K562 treated with DMSO at 1 percent for 24 hours (cell line): ENCODE data around the gene THEM5. TPM values are rescaled to one million over a fixed set of nuclear protein-coding genes. Genes with fewer than 3 reads are reported as not detected.

Source experiments
- total RNA-seq: library from RNA; unstranded; fragments of 300-600 nt; gene quantifications from 2 replicates; pipeline ENCODE4 v1.2.3, GENCODE V29; 2022; ENCODE audit warnings: low read depth; ENCODE audit not compliant: insufficient read depth

THEM5 gene
- not detected in 2 replicates for total RNA-seq

DNA sequence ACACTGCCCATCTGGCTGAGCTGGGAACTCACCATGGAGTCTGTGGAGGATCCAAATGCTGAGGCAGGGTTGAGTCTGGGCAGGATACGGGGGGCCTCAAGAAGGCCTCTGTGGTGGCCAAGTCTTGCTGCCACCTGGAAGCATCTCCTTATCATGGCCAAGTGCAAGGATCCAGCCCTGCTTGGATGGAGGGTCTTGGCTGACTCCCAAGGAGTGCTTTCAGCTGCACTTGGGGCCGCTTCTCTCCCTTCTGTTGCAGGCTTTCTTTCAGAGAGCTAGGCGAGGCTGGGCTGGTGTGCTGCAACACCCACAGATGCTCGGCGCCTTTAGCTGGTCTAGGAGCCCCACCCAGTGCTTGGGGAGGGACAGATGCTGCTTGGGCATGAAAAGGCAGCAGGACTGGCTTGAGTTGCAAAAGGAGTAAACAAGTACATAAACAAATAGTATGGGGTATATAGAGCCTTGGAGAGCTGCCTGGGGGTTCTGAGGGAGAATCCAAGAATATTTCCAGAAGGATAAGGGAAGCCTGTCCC is at the start of gene THEM5:
Gene THEM5, minus strand, starts transcription at position 302 of the 533 bp plus-strand sequence. Its CDS starts 147 bp downstream, at position 155.

GRCh38 chr1:151839457-151840403 is 13.8 kb downstream of the THEM5 start, which contains the start of gene C2CD4D:
C2CD4D (minus strand) TSS chr1:151839820; CDS start chr1:151838989, 831 bp downstream.

GRCh38 chr1:151831605-151832004 is 21.9 kb downstream of the THEM5 start, which contains the start of gene RORC:
RORC (minus strand) TSS chr1:151831802; CDS start chr1:151831764, 38 bp downstream.

DNA sequence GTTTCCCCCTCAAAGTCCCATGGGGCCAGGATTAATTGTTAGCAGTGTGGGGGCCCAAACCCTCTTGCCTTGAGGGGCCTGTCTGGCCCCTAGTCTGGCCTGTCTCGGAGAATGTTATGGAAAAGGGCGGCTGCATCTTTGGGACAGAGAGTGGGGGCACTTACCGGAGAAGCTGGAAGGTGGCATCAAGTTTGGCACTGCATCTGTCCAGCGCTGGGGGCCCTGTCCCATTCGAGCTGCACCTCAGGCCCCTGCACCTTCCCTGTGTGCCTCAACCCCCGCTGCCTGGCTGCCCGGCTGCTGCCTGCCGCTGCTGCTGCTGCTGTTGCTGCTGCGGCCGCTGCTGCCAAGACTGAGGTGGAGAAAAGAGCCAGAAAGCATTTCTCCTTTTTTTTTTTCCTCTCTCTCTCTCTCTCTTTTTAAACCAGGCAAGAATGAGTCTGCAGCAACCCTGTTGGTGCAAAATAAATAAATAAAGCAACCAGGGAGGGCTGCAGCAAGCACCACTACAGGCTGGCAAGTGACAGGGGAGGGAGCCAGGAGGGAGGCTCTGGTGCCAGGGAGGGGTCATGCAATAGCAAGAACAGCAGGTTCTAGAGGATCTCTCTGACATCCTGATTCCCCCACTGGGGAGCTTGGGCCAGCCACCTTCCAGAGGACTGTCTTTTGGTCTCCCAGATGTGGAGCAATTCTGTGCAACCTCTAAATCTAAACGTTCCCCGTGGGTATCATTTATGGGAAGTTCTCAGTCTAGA is 48.3 kb downstream of the THEM5 start, which contains the start of gene LINGO4:
Gene LINGO4, minus strand, starts transcription at position 354 of the 755 bp plus-strand sequence. CDS start 2,715 bp downstream, outside the sequence.

Other genes starting within 250 kb of the THEM5 start
- 5.2 and 6.2 TPM in 2 replicates for gene SNX27, start 241.7 kb downstream of the THEM5 start, total RNA-seq
- not detected in 2 replicates for gene CELF3, start 136.9 kb downstream of the THEM5 start, total RNA-seq
- gene RIIAD1, start 132.2 kb downstream of the THEM5 start, total RNA-seq = not detected in 2 replicates
- gene MRPL9, start 90.2 kb downstream of the THEM5 start, total RNA-seq = 79.6 and 104 TPM in 2 replicates
- 11.2 and 15.3 TPM in 2 replicates for gene TDRKH, start 63.2 kb downstream of the THEM5 start, total RNA-seq
- gene LINGO4, start 48.3 kb downstream of the THEM5 start, total RNA-seq = not detected in 2 replicates
- not detected in 2 replicates for gene RORC, start 21.9 kb downstream of the THEM5 start, total RNA-seq
- not detected in 2 replicates for gene C2CD4D, start 13.9 kb downstream of the THEM5 start, total RNA-seq
- 18.1 TPM in 2 replicates for gene THEM4, start 55.8 kb upstream of the THEM5 start, total RNA-seq
- not detected in 2 replicates for gene S100A10, start 140.1 kb upstream of the THEM5 start, total RNA-seq
- gene S100A11, start 183.3 kb upstream of the THEM5 start, total RNA-seq = 596 and 648 TPM in 2 replicates
- gene TCHHL1, start 235.4 kb upstream of the THEM5 start, total RNA-seq = not detected in 2 replicates